Sciatic nerve (tissue), 2 donors: ENCODE measurements around the gene ZNF555. TPM values are rescaled to one million over a fixed set of nuclear protein-coding genes. Genes with fewer than 3 reads are reported as not detected.
"Not testable (repeated sequence)": the region's sequence is repeated elsewhere in the genome, so short reads cannot be mapped to it uniquely, and the experiment has no call there.

Experiments
- ATAC-seq: fragments of 200-7000 bp; cut with Tn5 transposase; one replicate; pipeline ENCODE4 v1.9.1; 2020; ENCODE audit warnings: mild to moderate bottlenecking, moderate library complexity
- DNase-seq: peaks from one replicate; pipeline ENCODE4 v3.0.0-alpha.2; 2020; ENCODE audit warnings: low spot score
- intact Hi-C: fragments of 100-400 bp; cut with DNase I; formaldehyde crosslinking; loops from one replicate; pipeline ENCODE4 v1.14.2; 2022
- total RNA-seq: library from RNA; stranded (reverse); fragmentation: NEBNext Ultra II Directional; extraction: Animal tissue kit (Norgen Biotek cat#: 25700); gene quantifications from one replicate; pipeline ENCODE4 v1.2.1, GENCODE V29; 2021
- donor health status: DM: no; HTN: no; CAD: no.
- donor health status: DM: no; HTN: no; CAD: no.

Gene ZNF555
- total RNA-seq, 1 donor from 2014 or later = 10.3 TPM

DNA sequence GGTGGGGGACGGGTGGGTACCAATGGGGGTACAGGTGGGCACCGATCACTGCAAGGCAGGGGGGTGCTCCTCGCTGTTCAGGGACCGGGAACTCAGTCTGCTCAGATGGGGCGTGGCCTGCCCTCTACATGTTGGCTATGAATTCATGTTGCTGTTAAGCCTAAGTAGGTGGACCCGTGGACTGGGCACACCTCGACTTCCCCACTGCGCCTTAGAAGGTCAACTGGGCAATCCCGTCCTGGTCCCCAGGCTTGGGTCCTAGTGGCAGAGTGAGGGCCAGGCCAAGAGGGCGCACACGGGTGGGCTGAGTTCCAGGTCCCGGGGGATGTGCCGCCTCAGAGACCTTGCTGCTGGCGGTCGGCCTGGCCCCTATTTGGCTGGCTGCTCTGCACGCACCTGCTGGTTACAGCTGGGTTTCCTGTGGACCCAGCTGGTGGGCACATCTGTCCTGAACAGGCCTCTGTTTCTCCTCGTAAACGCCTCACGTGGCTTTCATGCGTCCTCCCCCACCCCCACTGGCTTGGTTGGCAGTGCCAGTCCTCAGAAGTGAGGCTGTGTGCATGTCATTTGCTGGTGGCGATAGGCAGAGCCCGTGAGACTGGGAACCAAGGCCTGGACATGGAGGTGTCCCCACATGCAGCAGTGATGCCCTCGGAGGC, 35.2 kb upstream of the ZNF555 start:
- no peak for ATAC-seq
- intact Hi-C loops = no loop called here
- no peak for DNase-seq

DNA sequence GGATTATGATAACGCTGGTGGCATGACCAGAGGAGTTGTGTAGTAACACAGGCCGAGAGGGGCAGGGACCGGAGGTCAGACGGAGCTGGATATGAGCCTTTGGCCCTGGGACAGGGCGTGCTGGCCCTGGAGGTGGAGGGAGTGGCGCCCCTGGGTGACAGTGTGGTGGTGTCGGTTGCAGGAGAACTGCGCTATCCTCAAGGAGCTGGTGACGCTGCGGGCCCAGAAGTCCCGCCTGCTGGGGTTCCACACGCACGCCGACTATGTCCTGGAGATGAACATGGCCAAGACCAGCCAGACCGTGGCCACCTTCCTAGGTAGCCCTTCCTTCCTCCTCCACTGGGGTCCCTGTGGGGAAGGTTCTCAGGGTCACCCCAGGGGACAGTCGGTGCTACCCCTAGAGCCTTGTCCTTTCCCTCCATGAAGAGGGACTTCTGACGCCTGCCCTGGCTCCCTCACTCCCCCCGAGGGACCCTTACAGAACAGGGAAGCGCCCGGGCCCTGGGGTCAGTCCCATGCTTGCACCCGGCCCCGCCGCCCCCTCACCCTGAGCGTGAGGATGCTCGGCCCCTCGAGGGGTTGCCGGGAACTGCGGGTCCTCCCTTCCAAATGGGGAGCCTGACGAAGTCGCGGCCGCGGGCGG, 34.4 kb upstream of the ZNF555 start:
- DNase-seq = no peak
- intact Hi-C loops = no loop called here
- ATAC-seq = no peak

DNA sequence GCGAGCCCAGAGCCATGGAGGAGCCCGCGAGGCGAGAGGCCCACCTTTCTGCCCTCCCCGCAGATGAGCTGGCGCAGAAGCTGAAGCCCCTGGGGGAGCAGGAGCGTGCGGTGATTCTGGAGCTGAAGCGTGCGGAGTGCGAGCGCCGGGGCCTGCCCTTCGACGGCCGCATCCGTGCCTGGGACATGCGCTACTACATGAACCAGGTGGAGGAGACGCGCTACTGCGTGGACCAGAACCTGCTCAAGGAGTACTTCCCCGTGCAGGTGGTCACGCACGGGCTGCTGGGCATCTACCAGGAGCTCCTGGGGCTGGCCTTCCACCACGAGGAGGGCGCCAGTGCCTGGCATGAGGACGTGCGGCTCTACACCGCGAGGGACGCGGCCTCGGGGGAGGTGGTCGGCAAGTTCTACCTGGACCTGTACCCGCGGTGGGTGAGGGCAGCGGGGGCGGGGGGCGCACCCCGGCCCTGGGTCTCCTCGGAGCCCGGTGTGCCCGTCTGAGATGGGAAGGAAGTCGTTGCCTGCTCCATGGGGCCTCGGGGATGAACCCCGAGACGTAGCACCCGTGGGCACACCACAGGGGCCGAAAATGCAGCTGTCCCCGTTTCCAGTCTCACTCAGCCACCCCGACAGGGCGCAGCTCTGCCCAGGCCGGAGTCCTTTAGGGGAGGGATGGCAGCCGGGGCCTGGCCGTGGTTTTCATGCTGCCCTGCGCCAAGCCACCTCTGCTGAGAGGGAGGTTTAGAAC, 33.7 kb upstream of the ZNF555 start:
- intact Hi-C loops = no loop called here
- ATAC-seq (no peak), DNase-seq (no peak)

DNA sequence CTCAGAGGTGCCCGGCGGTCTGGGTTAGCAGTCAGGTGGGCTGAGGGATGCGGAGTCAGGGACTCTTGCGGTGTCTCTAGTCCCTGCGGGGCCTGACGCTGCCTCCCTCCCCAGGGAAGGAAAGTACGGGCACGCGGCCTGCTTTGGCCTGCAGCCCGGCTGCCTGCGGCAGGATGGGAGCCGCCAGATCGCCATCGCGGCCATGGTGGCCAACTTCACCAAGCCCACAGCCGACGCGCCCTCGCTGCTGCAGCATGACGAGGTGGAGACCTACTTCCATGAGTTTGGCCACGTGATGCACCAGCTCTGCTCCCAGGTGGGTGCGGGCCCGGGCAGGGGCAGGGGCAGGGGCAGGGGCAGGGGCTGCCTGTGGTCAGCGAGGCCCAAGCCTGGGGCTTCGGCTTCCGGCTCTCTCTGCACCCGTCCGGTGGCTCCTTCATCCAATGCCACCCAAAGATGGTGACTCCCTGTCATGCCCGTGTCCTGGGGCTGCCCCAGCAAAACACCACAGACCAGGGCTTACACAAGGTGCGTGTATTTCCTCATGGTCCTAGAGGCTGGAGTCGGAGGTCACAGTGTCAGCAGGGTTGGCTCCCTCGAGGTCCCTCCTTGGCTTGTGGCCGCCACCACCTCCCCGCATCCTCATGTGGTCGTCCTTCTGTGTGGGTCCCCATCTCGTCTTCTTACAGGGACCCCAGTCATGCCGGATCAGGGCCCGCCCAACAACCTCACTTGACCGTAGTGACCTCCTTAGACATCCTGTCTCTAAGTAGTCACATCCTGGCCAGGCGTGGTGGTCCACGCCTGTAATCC, 32.9 kb upstream of the ZNF555 start:
- DNase-seq (no peak), ATAC-seq (no peak)
- intact Hi-C loops = no loop called here

DNA sequence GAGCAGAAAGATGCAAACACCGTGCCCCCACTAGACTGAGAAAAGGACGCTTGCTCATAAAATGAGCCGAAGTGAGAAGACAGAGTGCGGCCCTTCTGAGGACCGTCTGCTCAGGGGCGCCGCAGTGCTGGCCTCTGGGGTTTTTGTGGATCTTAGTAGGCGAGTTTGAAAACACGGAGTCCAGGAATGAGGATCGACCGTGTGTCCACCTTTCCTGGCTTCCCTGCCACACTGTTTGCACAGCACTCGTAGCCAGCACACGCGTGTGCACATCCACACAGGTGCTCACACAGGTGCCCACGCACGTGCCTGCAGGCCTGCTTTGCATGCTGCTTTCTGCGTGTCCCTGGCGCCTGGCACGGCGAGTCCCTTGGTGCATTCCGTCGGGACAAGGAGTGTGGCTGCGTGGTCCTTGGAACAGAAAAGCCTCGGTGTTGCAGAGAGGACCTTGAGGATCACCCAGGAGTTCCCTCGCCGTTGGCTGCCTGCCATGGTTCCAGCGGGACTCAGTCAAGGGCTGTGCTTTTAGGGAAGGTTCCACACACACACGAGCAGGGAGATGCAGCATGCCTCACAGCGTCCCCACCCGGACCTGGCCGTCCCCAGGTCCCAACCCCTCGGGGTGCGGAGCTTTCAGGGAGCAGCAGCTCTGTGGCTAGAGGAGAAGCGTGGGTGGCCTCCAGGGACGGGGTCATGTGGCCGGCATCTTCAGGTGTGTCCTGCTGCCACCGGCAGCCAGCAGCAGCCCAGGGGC, 31.7 kb upstream of the ZNF555 start:
- no peak for ATAC-seq
- DNase-seq = no peak
- intact Hi-C loops = no loop called here

DNA sequence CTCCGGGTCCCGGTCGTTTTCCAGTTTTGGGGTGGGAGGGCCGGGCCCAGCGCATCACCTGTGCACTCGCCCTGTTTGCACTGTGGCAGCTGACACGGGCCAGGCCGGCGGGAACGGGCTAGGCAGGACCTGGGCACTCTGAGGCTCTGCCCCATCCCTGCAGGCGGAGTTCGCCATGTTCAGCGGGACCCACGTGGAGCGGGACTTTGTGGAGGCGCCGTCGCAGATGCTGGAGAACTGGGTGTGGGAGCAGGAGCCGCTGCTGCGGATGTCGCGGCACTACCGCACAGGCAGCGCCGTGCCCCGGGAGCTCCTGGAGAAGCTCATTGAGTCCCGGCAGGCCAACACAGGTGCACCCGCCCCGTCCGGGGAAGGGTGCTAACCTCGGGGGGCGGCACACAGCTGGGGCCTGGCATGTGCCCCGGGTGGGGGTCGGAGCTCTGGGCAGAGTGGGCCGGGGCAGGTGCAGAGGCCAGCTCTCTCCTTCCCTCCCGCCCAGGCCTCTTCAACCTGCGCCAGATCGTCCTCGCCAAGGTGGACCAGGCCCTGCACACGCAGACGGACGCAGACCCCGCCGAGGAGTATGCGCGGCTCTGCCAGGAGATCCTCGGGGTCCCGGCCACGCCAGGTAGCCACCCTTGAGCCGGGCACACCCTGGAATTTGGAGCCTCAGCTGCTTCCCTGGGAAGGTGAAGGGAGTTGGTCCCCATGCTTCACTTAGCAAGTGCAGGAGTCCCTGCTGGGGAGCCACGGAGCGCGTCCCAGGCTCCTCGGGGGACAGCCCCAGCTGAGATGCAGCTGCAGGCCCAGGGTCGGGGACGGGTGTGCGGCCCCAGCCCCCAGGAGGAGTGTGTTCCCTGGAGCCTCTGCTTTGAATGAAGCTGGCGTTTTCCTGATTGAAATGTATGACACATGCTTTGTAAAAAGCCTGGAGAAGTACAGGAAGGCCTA, 30.9 kb upstream of the ZNF555 start:
- no peak for DNase-seq
- intact Hi-C loops = no loop called here
- ATAC-seq = no peak

DNA sequence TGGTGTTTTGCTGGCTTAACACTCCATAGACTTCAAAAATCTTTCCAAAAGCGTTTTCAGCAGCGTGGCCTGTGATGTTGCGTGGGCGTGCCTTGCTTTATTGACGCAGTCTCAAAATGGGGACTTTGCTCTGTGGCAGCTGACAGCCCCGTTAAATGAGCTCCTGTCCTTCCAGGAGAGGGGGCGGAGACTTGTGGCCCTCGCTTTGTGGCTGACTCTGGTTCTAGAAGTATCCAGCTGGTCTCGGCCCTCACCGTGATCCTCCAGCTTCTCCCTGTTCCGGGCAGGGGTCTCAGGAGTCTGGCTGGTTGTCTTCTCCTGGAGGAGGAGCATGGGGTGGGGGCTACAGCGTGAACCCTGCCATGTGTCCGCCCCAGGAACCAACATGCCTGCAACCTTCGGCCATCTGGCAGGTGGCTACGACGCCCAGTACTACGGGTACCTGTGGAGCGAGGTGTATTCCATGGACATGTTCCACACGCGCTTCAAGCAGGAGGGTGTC, 30.0 kb upstream of the ZNF555 start:
- no peak for ATAC-seq
- intact Hi-C loops = no loop called here

DNA sequence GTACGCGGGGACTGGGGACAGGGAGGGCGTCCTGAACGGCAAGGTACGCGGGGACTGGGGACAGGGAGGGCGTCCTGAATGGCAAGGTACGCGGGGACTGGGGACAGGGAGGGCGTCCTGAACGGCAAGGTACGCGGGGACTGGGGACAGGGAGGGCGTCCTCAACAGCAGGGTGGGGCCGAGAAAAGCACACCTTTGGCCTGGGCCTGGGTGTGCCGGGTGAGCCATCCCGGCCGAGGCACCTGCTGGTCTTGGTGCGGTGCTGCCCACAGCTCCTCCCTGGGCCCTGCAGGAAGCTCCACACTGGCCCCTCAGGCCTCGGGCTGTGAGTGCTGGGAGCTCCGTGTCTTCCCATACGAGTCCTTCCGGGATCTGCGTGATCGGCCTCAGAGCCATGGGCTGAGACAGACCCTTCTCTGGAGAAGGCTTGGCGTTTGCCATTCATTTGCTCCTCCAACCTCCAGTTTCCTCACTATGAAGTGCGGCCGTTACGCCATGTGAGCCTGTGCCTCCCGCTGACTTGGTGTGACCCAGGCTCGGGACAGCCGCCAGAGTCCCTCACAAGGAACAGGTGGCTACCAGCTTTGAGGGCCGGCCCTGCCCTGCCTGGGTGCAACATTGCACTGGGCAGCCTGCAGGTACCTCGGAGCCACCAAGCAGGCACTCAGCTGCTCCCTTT, 29.4 kb upstream of the ZNF555 start:
- intact Hi-C loops = no loop called here

More for the DNA sequence above, 30.0 kb upstream of the ZNF555 start:
- DNase-seq = no peak

DNA sequence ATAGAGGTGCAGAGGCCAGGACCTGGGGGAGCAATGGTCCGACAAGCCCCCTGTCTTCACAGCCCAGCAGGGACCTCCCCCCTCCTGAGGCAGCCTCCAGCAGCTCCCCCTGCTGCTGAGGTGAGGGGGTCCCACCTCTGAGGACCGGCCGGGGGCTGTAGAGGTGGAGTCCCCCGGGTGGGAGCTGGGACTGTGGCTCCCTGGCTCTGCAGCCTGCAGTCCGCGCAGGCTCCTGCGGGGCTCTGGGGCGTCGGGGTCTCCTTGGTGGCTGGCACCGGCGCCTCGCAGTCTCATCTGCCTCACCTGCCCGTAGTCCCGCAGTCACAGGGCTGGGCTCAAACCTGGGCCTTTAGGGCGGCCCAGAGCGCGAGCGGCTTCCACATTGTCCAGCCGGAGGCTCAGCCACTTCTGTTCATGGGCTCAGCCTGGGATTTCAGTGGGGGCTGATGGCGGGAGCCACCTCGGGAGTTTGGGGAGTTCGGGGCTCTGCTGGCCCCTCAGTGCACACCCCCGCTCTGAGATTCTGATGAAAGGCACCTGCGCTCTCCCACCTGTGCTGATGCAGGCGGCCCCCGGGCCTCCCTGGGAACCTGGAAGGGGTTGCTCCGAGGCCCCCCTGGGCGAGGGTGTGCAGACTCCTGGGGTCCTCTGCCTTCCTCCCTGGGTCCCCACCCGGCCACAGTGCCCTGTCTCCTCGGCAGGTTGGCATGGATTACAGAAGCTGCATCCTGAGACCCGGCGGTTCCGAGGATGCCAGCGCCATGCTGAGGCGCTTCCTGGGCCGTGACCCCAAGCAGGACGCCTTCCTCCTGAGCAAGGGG, 28.7 kb upstream of the ZNF555 start:
- intact Hi-C loops = no loop called here
- no peak for ATAC-seq
- no peak for DNase-seq

More for the DNA sequence above, 29.4 kb upstream of the ZNF555 start:
- DNase-seq (no peak), ATAC-seq (no peak)

DNA sequence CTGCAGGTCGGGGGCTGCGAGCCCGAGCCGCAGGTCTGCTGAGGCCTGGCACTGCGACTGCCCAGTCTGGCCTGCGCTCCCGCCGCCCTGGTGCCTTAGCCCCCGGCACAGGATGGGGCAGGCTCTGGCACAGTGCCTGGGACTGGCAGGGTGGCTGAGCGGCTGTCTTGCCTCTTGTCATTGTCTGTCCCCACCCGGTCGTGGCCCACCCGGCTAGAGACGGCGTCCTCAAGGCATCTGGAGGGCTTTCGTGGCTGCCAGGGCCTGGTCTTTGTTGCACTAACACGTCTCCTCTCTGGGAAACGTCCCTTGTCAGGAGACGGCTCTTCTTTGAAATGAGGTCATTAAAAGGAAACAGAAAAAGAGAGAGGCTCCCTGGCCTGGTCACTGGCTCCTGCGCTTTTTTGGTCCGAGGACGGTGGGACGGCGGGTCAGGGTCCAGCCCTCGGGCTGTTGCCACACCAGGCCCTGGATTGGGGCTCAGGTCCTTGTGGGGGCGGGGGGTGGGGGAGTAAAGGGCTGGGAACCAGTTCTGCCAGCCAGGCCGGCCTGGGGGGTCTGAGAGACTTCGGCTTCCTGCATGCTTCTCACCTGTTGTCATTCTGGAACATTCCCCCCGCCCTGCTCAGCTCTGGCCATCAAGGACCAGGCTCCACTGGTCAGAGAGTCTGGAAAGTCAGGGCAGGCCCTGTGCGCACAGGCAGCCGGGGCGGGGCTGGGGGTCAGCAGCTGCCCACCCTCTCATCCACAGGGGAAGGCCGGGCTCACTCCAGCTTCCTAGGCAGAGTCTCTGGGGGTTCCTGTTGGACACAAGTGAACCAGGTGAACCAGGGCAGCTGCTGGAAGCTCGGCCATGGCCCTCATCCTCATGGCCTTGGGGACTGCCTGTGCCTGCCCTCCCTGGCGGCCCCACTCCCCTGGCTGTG, 27.8 kb upstream of the ZNF555 start:
- no peak for ATAC-seq
- intact Hi-C loops = no loop called here
- no peak for DNase-seq

DNA sequence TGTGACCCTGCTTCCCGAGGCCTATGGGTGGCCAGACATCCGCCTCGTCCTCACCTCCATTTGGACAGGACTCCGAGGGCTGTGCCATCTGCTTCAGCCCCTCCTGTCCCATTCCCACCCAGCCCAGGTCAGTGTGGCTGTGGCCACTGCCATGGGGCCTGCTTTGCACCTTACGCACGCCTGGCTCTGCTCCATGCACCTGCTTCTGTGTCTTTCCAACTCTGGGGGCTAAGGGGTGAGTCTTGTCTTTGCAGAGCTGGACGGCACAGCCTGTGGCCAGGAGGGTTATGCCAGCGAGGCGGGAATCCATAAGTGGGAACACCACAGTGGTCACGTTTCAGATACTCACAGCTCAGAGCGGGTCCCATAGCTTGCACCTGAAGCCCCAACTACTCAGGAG, 26.8 kb upstream of the ZNF555 start:
- ATAC-seq (no peak), DNase-seq (no peak)
- intact Hi-C loops = no loop called here

DNA sequence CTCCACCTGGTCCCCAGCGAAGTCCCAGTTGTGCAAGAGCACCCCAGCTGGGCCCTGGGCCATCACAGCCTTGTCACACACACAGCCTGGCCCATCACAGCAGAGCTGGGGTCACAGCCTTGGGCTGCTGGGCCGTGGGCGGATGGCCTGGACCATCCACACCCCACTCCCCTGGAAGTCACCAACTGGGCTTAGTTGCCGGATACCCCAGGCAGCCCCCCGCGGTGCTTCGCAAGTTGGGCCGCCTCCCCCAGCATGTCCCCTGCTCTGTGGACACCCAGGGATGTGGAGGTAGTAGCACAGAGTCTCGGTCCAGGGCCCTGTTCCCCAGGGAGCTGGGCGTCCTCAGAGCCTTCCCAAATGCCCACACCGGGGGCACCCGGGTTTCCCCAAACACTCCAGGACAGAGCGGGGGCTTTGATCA, 26.1 kb upstream of the ZNF555 start:
- intact Hi-C loops = no loop called here
- no peak for ATAC-seq
- DNase-seq = no peak

DNA sequence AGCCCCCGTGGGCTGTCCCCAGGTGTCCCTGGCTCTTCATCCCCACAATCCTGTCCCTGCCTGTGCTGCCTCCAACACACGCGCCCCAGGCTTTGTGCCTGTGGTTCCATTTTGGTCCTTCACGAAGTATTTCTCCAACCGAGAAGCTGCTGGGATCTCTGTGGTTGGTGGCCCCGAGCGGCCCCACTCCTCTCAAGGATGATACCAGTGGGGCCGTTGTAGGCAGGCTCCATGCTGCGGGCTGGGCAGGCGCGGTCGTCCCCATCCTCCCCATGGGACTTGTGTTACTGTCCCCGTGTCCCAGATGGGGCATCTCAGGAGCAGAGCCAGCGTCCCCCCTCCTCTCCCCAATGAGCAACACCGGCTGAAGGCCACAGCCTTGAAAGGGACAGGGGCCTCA, 25.4 kb upstream of the ZNF555 start:
- ATAC-seq = no peak
- intact Hi-C loops = no loop called here
- DNase-seq = no peak

DNA sequence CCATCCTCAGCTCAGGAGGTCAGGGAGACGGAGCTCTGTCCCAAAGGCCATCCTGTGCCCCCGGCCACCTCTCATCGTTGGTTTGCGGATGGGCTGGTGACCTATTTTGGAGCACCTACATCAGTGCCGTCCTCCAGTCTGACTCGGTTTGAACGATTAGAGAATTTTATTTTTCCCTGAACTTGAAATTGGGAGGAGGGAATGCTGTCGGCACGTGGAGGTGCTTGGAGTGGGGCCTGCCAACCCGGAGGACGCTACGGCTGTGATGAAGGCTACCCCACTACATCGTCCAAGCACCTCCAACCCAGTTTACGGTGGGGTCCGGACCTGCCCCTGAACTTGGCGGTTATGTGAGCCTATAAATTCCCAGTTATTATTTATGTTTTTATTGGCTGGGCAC, 24.6 kb upstream of the ZNF555 start:
- DNase-seq = no peak
- intact Hi-C loops = no loop called here
- ATAC-seq = no peak

DNA sequence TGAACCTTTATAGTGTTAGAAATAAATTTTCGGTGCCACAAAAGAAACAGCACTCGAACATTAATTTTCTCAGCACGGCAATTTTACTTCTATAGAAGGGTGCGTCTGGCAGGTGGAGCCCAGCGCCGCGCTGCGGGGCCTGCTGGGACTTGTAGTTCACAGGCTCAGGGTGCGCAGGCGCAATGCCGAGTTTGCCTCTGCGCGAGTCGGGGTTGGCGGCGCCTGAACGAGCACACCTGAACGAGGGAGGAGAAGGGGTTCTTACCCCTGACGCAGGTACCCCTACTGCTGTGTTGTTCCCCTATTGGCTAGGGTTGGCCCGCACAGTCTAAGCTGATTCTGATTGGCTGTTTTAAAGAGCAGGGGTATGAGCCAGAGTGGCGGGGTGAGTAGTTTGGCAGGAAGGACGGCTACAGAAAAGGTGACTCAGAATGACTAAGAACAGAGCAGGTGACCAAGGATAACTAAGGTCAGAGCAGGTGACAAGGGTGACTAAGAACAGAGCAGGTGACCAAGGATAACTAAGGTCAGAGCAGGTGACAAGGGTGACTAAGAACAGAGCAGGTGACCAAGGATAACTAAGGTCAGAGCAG, 23.9 kb upstream of the ZNF555 start:
- ATAC-seq, intact Hi-C loops, DNase-seq: not testable (repeated sequence)
